GM23338 (cell line): ENCODE results near the gene SGPP1. TPM values are rescaled to one million over a fixed set of nuclear protein-coding genes. Genes with fewer than 3 reads are reported as not detected.

Experiments
- ATAC-seq: fragments of 200-7000 bp; cut with Tn5 transposase; 3 replicates; pipeline ENCODE4 v1.9.1; 2020
- DNase-seq: peaks from one replicate; pipeline ENCODE4 v3.0.0-alpha.2; 2015; ENCODE audit warnings: low spot score
- H2AFZ ChIP-seq: fragments of 200-600 bp; sonication (generic); 2 replicates; pipeline ENCODE4 v1.8.0; 2016; ENCODE audit warnings: antibody characterized with exemption, mild to moderate bottlenecking, moderate library complexity
- H3F3A ChIP-seq: fragments of 200-600 bp; sonication (generic); replicated peaks from 2 replicates; pipeline ENCODE4 v1.8.0; 2017; ENCODE audit warnings: antibody characterized with exemption, mixed run types, low read depth
- H3K27ac ChIP-seq: fragments of 200-600 bp; sonication (generic); 2 replicates; pipeline ENCODE4 v1.6.1; 2016; ENCODE audit warnings: low read depth
- H3K27me3 ChIP-seq: fragments of 200-600 bp; sonication (generic); 2 replicates; pipeline ENCODE4 v1.8.0; 2016; ENCODE audit warnings: mild to moderate bottlenecking, mixed run types, moderate library complexity; ENCODE audit not compliant: insufficient read depth
- H3K36me3 ChIP-seq: fragments of 200-600 bp; sonication (generic); 2 replicates; pipeline ENCODE4 v1.8.0; 2016; ENCODE audit warnings: mild to moderate bottlenecking; ENCODE audit not compliant: insufficient read depth
- H3K4me1 ChIP-seq: fragments of 200-600 bp; sonication (generic); 2 replicates; pipeline ENCODE4 v1.8.0; 2016; ENCODE audit warnings: mild to moderate bottlenecking, moderate library complexity; ENCODE audit not compliant: insufficient read depth
- H3K4me2 ChIP-seq: fragments of 200-600 bp; sonication (generic); 2 replicates; pipeline ENCODE4 v1.7.1; 2017; ENCODE audit warnings: mixed run types
- H3K4me3 ChIP-seq: fragments of 200-600 bp; sonication (generic); 2 replicates; pipeline ENCODE4 v1.6.1; 2016; ENCODE audit warnings: mixed run types
- H3K79me2 ChIP-seq: fragments of 200-600 bp; sonication (generic); replicated peaks from 2 replicates; pipeline ENCODE4 v1.8.0; 2017; ENCODE audit warnings: mild to moderate bottlenecking; ENCODE audit not compliant: insufficient read depth
- H3K9me2 ChIP-seq: fragments of 200-600 bp; sonication (generic); 2 replicates; pipeline ENCODE4 v1.8.0; 2017; ENCODE audit not compliant: insufficient read depth
- H4K20me1 ChIP-seq: fragments of 200-600 bp; sonication (generic); replicated peaks from 2 replicates; pipeline ENCODE4 v1.8.0; 2017; ENCODE audit warnings: mild to moderate bottlenecking; ENCODE audit not compliant: insufficient read depth
- H3K27ac Mint-ChIP-seq: 2 replicates; pipeline ENCODE4 v1.8.0; 2020; ENCODE audit warnings: inconsistent platforms, mild to moderate bottlenecking, moderate library complexity, mixed read lengths
- H3K27me3 Mint-ChIP-seq: 3 replicates; pipeline ENCODE4 v1.8.0; 2022; ENCODE audit warnings: low read depth, mild to moderate bottlenecking, moderate library complexity, mixed read lengths, inconsistent platforms; ENCODE audit not compliant: insufficient read depth, poor library complexity
- H3K36me3 Mint-ChIP-seq: 3 replicates; pipeline ENCODE4 v1.8.0; 2021; ENCODE audit warnings: low read depth, mild to moderate bottlenecking, inconsistent platforms, moderate library complexity, mixed read lengths
- H3K4me1 Mint-ChIP-seq: 3 replicates; pipeline ENCODE4 v1.8.0; 2020; ENCODE audit warnings: mild to moderate bottlenecking, inconsistent platforms, mixed read lengths
- H3K4me3 Mint-ChIP-seq: 3 replicates; pipeline ENCODE4 v1.8.0; 2021; ENCODE audit warnings: moderate library complexity, mild to moderate bottlenecking, inconsistent platforms, mixed read lengths
- H3K9me3 Mint-ChIP-seq: 3 replicates; pipeline ENCODE4 v1.8.0; 2020; ENCODE audit warnings: moderate library complexity, mild to moderate bottlenecking, inconsistent platforms, mixed read lengths
- POLR2AphosphoS5 ChIP-seq: IDR thresholded peaks from 2 replicates; pipeline ENCODE4 v1.6.1; 2016; ENCODE audit warnings: antibody characterized with exemption, low read depth
- ZNF114 ChIP-seq: fragments of 250-450 bp; sonication (Bioruptor Pico); IDR thresholded peaks from 2 replicates; pipeline ENCODE4 v1.5.0; 2020; ENCODE audit warnings: mild to moderate bottlenecking, moderate library complexity
- polyA plus RNA-seq: library from polyadenylated mRNA; unstranded; fragments of >200 nt; fragmentation: Nextera tagmentation; extraction: Ambion mirVana; gene quantifications from 2 replicates; pipeline ENCODE4 v1.2.1, GENCODE V29; 2016
- total RNA-seq: library from RNA; depleted of rRNA; stranded (reverse); fragments of >200 nt; shearing (Covaris generic); gene quantifications from 2 replicates; pipeline ENCODE4 v1.2.3, GENCODE V29; 2014
- TF ChIP-seq, protein P1 (sequence below): fragments of 250-450 bp; sonication (Bioruptor Pico); IDR thresholded peaks from 2 replicates; pipeline ENCODE4 v1.5.0; 2020; ENCODE audit warnings: mild to moderate bottlenecking, moderate library complexity
- TF ChIP-seq, protein P2 (sequence below), 2 experiments: fragments of 200-600 bp in 1 of 2; sonication (generic) in 1 of 2; conservative IDR thresholded peaks; 2 replicates each; pipeline versions ENCODE4 v1.5.1 to v1.6.1; 2016 to 2017; ENCODE audit warnings: antibody characterized with exemption in 2 of 2, low read depth in 2 of 2, mild to moderate bottlenecking in 2 of 2, moderate library complexity in 1 of 2
- TF ChIP-seq, protein P3 (sequence below): IDR thresholded peaks from 2 replicates; pipeline ENCODE4 v1.6.1; 2016; ENCODE audit warnings: antibody characterized with exemption

SGPP1 gene
- total and polyA plus RNA-seq, 2 experiments from 2014 or later: 4.2 to 11.1 TPM

DNA sequence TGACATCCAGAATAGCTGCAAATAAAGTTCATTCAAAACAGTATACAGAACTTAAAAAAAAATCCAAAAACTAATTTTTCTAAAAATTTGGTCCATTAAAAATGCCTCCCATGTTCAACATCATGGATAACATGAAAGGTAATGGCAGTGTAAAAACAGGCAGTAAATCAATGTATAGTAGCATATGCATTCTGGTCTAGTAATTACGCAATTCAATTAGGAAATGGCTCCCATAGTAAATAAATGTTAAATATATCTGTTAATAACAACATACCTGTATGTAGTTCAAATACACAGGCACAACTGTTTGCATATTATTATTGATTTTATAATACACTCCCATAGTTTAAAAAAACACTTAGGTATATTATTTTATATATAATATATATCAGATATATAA lies 42.5 kb downstream of the SGPP1 start (continued):
- TF ChIP-seq, protein P1, sequence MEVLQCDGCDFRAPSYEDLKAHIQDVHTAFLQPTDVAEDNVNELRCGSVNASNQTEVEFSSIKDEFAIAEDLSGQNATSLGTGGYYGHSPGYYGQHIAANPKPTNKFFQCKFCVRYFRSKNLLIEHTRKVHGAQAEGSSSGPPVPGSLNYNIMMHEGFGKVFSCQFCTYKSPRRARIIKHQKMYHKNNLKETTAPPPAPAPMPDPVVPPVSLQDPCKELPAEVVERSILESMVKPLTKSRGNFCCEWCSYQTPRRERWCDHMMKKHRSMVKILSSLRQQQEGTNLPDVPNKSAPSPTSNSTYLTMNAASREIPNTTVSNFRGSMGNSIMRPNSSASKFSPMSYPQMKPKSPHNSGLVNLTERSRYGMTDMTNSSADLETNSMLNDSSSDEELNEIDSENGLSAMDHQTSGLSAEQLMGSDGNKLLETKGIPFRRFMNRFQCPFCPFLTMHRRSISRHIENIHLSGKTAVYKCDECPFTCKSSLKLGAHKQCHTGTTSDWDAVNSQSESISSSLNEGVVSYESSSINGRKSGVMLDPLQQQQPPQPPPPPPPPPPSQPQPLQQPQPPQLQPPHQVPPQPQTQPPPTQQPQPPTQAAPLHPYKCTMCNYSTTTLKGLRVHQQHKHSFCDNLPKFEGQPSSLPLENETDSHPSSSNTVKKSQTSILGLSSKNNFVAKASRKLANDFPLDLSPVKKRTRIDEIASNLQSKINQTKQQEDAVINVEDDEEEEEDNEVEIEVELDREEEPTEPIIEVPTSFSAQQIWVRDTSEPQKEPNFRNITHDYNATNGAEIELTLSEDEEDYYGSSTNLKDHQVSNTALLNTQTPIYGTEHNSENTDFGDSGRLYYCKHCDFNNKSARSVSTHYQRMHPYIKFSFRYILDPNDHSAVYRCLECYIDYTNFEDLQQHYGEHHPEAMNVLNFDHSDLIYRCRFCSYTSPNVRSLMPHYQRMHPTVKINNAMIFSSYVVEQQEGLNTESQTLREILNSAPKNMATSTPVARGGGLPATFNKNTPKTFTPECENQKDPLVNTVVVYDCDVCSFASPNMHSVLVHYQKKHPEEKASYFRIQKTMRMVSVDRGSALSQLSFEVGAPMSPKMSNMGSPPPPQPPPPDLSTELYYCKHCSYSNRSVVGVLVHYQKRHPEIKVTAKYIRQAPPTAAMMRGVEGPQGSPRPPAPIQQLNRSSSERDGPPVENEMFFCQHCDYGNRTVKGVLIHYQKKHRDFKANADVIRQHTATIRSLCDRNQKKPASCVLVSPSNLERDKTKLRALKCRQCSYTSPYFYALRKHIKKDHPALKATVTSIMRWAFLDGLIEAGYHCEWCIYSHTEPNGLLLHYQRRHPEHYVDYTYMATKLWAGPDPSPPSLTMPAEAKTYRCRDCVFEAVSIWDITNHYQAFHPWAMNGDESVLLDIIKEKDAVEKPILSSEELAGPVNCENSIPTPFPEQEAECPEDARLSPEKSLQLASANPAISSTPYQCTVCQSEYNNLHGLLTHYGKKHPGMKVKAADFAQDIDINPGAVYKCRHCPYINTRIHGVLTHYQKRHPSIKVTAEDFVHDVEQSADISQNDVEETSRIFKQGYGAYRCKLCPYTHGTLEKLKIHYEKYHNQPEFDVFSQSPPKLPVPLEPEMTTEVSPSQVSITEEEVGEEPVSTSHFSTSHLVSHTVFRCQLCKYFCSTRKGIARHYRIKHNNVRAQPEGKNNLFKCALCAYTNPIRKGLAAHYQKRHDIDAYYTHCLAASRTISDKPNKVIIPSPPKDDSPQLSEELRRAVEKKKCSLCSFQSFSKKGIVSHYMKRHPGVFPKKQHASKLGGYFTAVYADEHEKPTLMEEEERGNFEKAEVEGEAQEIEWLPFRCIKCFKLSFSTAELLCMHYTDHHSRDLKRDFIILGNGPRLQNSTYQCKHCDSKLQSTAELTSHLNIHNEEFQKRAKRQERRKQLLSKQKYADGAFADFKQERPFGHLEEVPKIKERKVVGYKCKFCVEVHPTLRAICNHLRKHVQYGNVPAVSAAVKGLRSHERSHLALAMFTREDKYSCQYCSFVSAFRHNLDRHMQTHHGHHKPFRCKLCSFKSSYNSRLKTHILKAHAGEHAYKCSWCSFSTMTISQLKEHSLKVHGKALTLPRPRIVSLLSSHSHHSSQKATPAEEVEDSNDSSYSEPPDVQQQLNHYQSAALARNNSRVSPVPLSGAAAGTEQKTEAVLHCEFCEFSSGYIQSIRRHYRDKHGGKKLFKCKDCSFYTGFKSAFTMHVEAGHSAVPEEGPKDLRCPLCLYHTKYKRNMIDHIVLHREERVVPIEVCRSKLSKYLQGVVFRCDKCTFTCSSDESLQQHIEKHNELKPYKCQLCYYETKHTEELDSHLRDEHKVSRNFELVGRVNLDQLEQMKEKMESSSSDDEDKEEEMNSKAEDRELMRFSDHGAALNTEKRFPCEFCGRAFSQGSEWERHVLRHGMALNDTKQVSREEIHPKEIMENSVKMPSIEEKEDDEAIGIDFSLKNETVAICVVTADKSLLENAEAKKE: no peak

GRCh38 chr14:63682727-63683593 lies 44.9 kb downstream of the SGPP1 start:
- Mint-ChIP-seq H3K27ac (no peak overlapping the region), H3K36me3 (no peaks in the 10 kb centered on the region), H3K27me3 (peaks cover 2% of the 10 kb centered on the region), H3K4me1 (no peaks in the 10 kb centered on the region), H3K9me3 (no peaks in the 10 kb centered on the region), H3K4me3 (no peak overlapping the region)
- H4K20me1 ChIP-seq: no peaks in the 10 kb centered on the region
- no peaks in the 10 kb centered on the region for H3K36me3 ChIP-seq
- no peaks in the 10 kb centered on the region for H3K9me2 ChIP-seq
- no peak overlapping the region for H3K27ac ChIP-seq
- DNase-seq: no peak
- no peaks in the 10 kb centered on the region for H3K4me1 ChIP-seq
- H3K4me3 ChIP-seq: no peak overlapping the region
- no peak overlapping the region for H2AFZ ChIP-seq
- no peaks in the 10 kb centered on the region for H3K27me3 ChIP-seq
- no peaks in the 10 kb centered on the region for H3K79me2 ChIP-seq
- H3K4me2 ChIP-seq: no peak overlapping the region
- H3F3A ChIP-seq: no peaks in the 10 kb centered on the region
- ATAC-seq: no peak
- TF ChIP-seq, protein P2, sequence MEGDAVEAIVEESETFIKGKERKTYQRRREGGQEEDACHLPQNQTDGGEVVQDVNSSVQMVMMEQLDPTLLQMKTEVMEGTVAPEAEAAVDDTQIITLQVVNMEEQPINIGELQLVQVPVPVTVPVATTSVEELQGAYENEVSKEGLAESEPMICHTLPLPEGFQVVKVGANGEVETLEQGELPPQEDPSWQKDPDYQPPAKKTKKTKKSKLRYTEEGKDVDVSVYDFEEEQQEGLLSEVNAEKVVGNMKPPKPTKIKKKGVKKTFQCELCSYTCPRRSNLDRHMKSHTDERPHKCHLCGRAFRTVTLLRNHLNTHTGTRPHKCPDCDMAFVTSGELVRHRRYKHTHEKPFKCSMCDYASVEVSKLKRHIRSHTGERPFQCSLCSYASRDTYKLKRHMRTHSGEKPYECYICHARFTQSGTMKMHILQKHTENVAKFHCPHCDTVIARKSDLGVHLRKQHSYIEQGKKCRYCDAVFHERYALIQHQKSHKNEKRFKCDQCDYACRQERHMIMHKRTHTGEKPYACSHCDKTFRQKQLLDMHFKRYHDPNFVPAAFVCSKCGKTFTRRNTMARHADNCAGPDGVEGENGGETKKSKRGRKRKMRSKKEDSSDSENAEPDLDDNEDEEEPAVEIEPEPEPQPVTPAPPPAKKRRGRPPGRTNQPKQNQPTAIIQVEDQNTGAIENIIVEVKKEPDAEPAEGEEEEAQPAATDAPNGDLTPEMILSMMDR (conservative IDR thresholded peaks at IDR 0.05; ENCODE audit: low read depth in 2 of 2): no peak
- TF ChIP-seq POLR2AphosphoS5 (no peak), ZNF114 (CRISPR knock-in tag) (no peak)
- TF ChIP-seq, protein P1: no peak
- TF ChIP-seq, protein P3, sequence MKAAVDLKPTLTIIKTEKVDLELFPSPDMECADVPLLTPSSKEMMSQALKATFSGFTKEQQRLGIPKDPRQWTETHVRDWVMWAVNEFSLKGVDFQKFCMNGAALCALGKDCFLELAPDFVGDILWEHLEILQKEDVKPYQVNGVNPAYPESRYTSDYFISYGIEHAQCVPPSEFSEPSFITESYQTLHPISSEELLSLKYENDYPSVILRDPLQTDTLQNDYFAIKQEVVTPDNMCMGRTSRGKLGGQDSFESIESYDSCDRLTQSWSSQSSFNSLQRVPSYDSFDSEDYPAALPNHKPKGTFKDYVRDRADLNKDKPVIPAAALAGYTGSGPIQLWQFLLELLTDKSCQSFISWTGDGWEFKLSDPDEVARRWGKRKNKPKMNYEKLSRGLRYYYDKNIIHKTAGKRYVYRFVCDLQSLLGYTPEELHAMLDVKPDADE: no peak
